IMR-90 (cell line): ENCODE results near the gene HNRNPA3. TPM values are rescaled to one million over a fixed set of nuclear protein-coding genes. Genes with fewer than 3 reads are reported as not detected.

Experiments used
- ATAC-seq: fragments of 200-7000 bp; cut with Tn5 transposase; 2 replicates; pipeline ENCODE4 v1.9.1; 2020; ENCODE audit warnings: low read depth, mild to moderate bottlenecking, moderate library complexity
- BruUV-seq: library from RNA; stranded (reverse); fragments of 400-500 nt; replicated peaks from 2 replicates; lab custom pipeline; 2021; lab: Mats Ljungman, UMichigan
- CTCF ChIA-PET: fragments of 300-600 bp; formaldehyde crosslinking; extraction: SDS; loops from one replicate; lab custom pipeline; 2021; ENCODE audit warnings: antibody characterized with exemption; lab: Yijun Ruan, JAX
- POLR2A ChIA-PET: fragments of 300-600 bp; sonication (Branson Sonifier 250); formaldehyde crosslinking; loops from one replicate; lab custom pipeline; 2022; ENCODE audit warnings: antibody characterized with exemption; ENCODE audit not compliant: unreplicated experiment; lab: Charles Lee
- DNase-seq: peaks from one replicate; pipeline ENCODE4 v3.0.0; 2013
- H2AFZ ChIP-seq: replicated peaks from 2 replicates; pipeline ENCODE3; 2013; ENCODE audit warnings: low read length, mild to moderate bottlenecking; ENCODE audit not compliant: poor library complexity
- H2AK5ac ChIP-seq: 2 replicates; pipeline ENCODE4 v1.6.1; 2013; ENCODE audit warnings: low read depth, low read length, inconsistent platforms
- H2AK9ac ChIP-seq: replicated peaks from 2 replicates; pipeline ENCODE3; 2013; ENCODE audit warnings: mild to moderate bottlenecking, low read depth, low read length, moderate library complexity; ENCODE audit not compliant: poor library complexity
- H2BK120ac ChIP-seq: 2 replicates; pipeline ENCODE4 v1.6.1; 2013; ENCODE audit warnings: low read depth, low read length, inconsistent platforms
- H2BK15ac ChIP-seq: 3 replicates; pipeline ENCODE4 v1.6.1; 2013; ENCODE audit warnings: low read depth, low read length, inconsistent platforms
- H2BK20ac ChIP-seq: 2 replicates; pipeline ENCODE4 v1.6.1; 2013; ENCODE audit warnings: low read depth, mild to moderate bottlenecking, inconsistent platforms, low read length, moderate library complexity
- H2BK5ac ChIP-seq: 2 replicates; pipeline ENCODE4 v1.6.1; 2013; ENCODE audit warnings: mild to moderate bottlenecking, low read depth, low read length, inconsistent platforms; ENCODE audit not compliant: poor library complexity, severe bottlenecking
- H3K14ac ChIP-seq: replicated peaks from 2 replicates; pipeline ENCODE4 v1.6.1; 2013; ENCODE audit warnings: low read depth, low read length, inconsistent platforms
- H3K18ac ChIP-seq: 2 replicates; pipeline ENCODE4 v1.6.1; 2013; ENCODE audit warnings: low read depth, low read length, control low read depth
- H3K23ac ChIP-seq: 2 replicates; pipeline ENCODE4 v1.6.1; 2013; ENCODE audit warnings: low read depth, low read length, inconsistent platforms
- H3K27ac ChIP-seq: 2 replicates; pipeline ENCODE4 v1.5.1; 2013; ENCODE audit warnings: mild to moderate bottlenecking, control low read depth, low read length; ENCODE audit not compliant: insufficient read depth
- H3K27me3 ChIP-seq: 2 replicates; pipeline ENCODE4 v1.6.1; 2013; ENCODE audit warnings: low read length; ENCODE audit not compliant: control insufficient read depth, insufficient read depth
- H3K36me3 ChIP-seq: 2 replicates; pipeline ENCODE4 v1.6.1; 2013; ENCODE audit warnings: low read length, mixed read lengths; ENCODE audit not compliant: control insufficient read depth, insufficient read depth
- H3K4ac ChIP-seq: 2 replicates; pipeline ENCODE4 v1.6.1; 2013; ENCODE audit warnings: low read depth, low read length, inconsistent platforms
- H3K4me1 ChIP-seq: 2 replicates; pipeline ENCODE4 v1.6.1; 2013; ENCODE audit warnings: low read length, mixed read lengths; ENCODE audit not compliant: control insufficient read depth, insufficient read depth
- H3K4me2 ChIP-seq: 2 replicates; pipeline ENCODE4 v1.6.1; 2013; ENCODE audit warnings: low read depth, mild to moderate bottlenecking, control low read depth, low read length, moderate library complexity
- H3K4me3 ChIP-seq: 2 replicates; pipeline ENCODE4 v1.5.1; 2013; ENCODE audit warnings: low read depth, mild to moderate bottlenecking, control low read depth, low read length, moderate library complexity; ENCODE audit not compliant: insufficient read depth
- H3K56ac ChIP-seq: 2 replicates; pipeline ENCODE4 v1.6.1; 2013; ENCODE audit warnings: low read length, inconsistent platforms; ENCODE audit not compliant: insufficient read depth; ENCODE audit errors: extremely low read depth
- H3K79me1 ChIP-seq, 2 experiments: 2 replicates each; pipeline ENCODE4 v1.6.1; 2013; ENCODE audit warnings: low read length in 2 of 2, inconsistent platforms in 1 of 2, low read depth in 1 of 2
- H3K9ac ChIP-seq: 2 replicates; pipeline ENCODE4 v1.6.1; 2013; ENCODE audit warnings: low read depth, low read length, control low read depth
- H3K9me1 ChIP-seq: 2 replicates; pipeline ENCODE4 v1.6.1; 2013; ENCODE audit warnings: low read length, inconsistent platforms; ENCODE audit not compliant: insufficient read depth
- H3K9me3 ChIP-seq: 2 replicates; pipeline ENCODE4 v1.6.1; 2013; ENCODE audit warnings: low read length; ENCODE audit not compliant: control insufficient read depth, insufficient read depth
- H4K20me1 ChIP-seq: 2 replicates; pipeline ENCODE4 v1.6.1; 2013; ENCODE audit warnings: low read length, inconsistent platforms; ENCODE audit not compliant: insufficient read depth
- H4K5ac ChIP-seq: 2 replicates; pipeline ENCODE4 v1.6.1; 2013; ENCODE audit warnings: mild to moderate bottlenecking, low read depth, low read length, control low read depth
- H4K8ac ChIP-seq, 2 experiments: 2 replicates each; pipeline ENCODE4 v1.6.1; 2013; ENCODE audit warnings: low read depth in 2 of 2, low read length in 2 of 2, control low read depth in 1 of 2, inconsistent platforms in 1 of 2
- H4K91ac ChIP-seq: 2 replicates; pipeline ENCODE4 v1.6.1; 2013; ENCODE audit warnings: low read depth, low read length, inconsistent platforms; ENCODE audit not compliant: insufficient read depth
- BHLHE40 ChIP-seq: fragments of 150-350 bp; IDR thresholded peaks from 2 replicates; pipeline ENCODE4 v1.6.1; 2016; ENCODE audit warnings: mild to moderate bottlenecking, low read depth, low read length
- CEBPB ChIP-seq: IDR thresholded peaks from 2 replicates; pipeline ENCODE4 v1.6.1; 2012; ENCODE audit warnings: low read depth, low read length, improper control_type of control experiment
- CHD1 ChIP-seq: IDR thresholded peaks from 2 replicates; pipeline ENCODE4 v1.6.1; 2012; ENCODE audit warnings: low read depth, low read length, improper control_type of control experiment
- CTCF ChIP-seq: conservative IDR thresholded peaks from 2 replicates; pipeline ENCODE4 v1.5.1; 2012; ENCODE audit warnings: mild to moderate bottlenecking, low read depth, low read length, improper control_type of control experiment
- FOS ChIP-seq: fragments of 150-350 bp; IDR thresholded peaks from 2 replicates; pipeline ENCODE4 v1.6.1; 2016; ENCODE audit warnings: low read depth, low read length
- MAFK ChIP-seq: IDR thresholded peaks from 2 replicates; pipeline ENCODE4 v1.6.1; 2012; ENCODE audit warnings: low read depth, low read length, improper control_type of control experiment
- MAZ ChIP-seq: IDR thresholded peaks from 2 replicates; pipeline ENCODE4 v1.6.1; 2012; ENCODE audit warnings: low read depth, mild to moderate bottlenecking, low read length, improper control_type of control experiment, moderate library complexity, borderline replicate concordance
- MXI1 ChIP-seq: IDR thresholded peaks from 2 replicates; pipeline ENCODE4 v1.6.1; 2012; ENCODE audit warnings: low read depth, mild to moderate bottlenecking, low read length, moderate library complexity, borderline replicate concordance
- NFE2L2 ChIP-seq: fragments of 150-350 bp; IDR thresholded peaks from 2 replicates; pipeline ENCODE4 v1.6.1; 2016; ENCODE audit warnings: low read depth, mild to moderate bottlenecking, low read length
- POLR2A ChIP-seq: IDR thresholded peaks from 2 replicates; pipeline ENCODE4 v1.6.1; 2012; ENCODE audit warnings: mild to moderate bottlenecking, low read depth, low read length
- RAD21 ChIP-seq: IDR thresholded peaks from 2 replicates; pipeline ENCODE4 v1.6.1; 2012; ENCODE audit warnings: low read length, improper control_type of control experiment
- RCOR1 ChIP-seq: IDR thresholded peaks from 2 replicates; pipeline ENCODE4 v1.6.1; 2012; ENCODE audit warnings: mild to moderate bottlenecking, low read length, improper control_type of control experiment; ENCODE audit not compliant: insufficient replicate concordance
- RFX5 ChIP-seq: IDR thresholded peaks from 2 replicates; pipeline ENCODE4 v1.8.0; 2012; ENCODE audit warnings: low read depth, mild to moderate bottlenecking, low read length, moderate library complexity
- SMC3 ChIP-seq: fragments of 150-350 bp; IDR thresholded peaks from 2 replicates; pipeline ENCODE4 v1.6.1; 2016; ENCODE audit warnings: low read depth, mild to moderate bottlenecking, antibody characterized with exemption, low read length, moderate library complexity
- WGBS, 2 experiments: methylation state at CpG; one replicate each; pipeline versions ENCODE4 v1.1.5 to v1.1.7; 2013; ENCODE audit warnings: missing lambda C conversion rate in 2 of 2; ENCODE audit not compliant: insufficient read length in 1 of 2; ENCODE audit errors: extremely low coverage in 2 of 2; 5-methylcytosine and 5-hydroxymethylcytosine counted together
- dilution Hi-C: fragments of 300-500 bp; cut with HindIII; formaldehyde crosslinking; loops from one replicate; pipeline ENCODE4 v1.14.3; 2018; ENCODE audit warnings: low sequenced_read_pairs; ENCODE audit not compliant: unreplicated experiment
- in situ Hi-C: fragments of 300-500 bp; cut with MboI; formaldehyde crosslinking; loops from 3 replicates; pipeline ENCODE4 v1.14.3; 2019; ENCODE audit warnings: low sequenced_read_pairs, inconsistent platforms, mixed read lengths
- intact Hi-C: fragments of 100-400 bp; cut with micrococcal nuclease; formaldehyde crosslinking; loops from 2 replicates; pipeline ENCODE4 v1.10.0; 2022
- polyA plus RNA-seq, 3 experiments: library from polyadenylated mRNA; depleted of rRNA; stranded (reverse); fragments of >200 nt; gene quantifications; 2 replicates each; pipeline ENCODE4 v1.2.3, GENCODE V29; 2012; ENCODE audit warnings: low replicate concordance in 1 of 3
- total RNA-seq: library from RNA; depleted of rRNA; stranded (reverse); fragments of >200 nt; gene quantifications from 2 replicates; pipeline ENCODE4 v1.2.3, GENCODE V29; 2012
- TF ChIP-seq, protein P1 (sequence below): fragments of 150-350 bp; IDR thresholded peaks from 2 replicates; pipeline ENCODE4 v1.6.1; 2017; ENCODE audit warnings: mild to moderate bottlenecking, antibody characterized with exemption, low read length, low read depth
- TF ChIP-seq, protein P2 (sequence below): fragments of 150-350 bp; IDR thresholded peaks from 2 replicates; pipeline ENCODE4 v1.6.1; 2016; ENCODE audit warnings: low read depth, mild to moderate bottlenecking, low read length, moderate library complexity, borderline replicate concordance

The HNRNPA3 gene
- total and polyA plus RNA-seq, 2 of the 4 experiments (the other 2 are of a cell fraction): 18.6 to 111 TPM

DNA sequence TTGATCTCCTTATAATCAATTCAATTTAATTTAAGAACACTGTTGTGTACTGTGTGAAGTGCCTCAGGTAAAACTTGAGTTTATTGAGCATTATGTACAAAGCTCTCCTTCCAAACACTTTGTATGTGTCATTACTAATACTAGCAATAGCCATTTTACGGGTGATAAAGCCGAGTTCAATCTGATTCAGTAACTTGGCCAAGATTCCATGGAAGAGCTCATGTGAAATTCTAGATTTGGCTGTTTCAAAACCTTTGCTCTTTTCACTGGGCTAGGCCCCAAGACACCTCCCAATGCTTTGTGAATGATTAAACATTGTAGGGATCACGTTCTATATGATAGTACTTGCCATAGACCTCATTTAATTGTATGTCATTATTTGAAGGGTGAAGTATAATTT lies 60.8 kb downstream of the HNRNPA3 start:
- Histone ChIP-seq H3K9ac (no peak overlapping the region), H3K9me1 (no peaks in the 10 kb centered on the region), H3K18ac (peak overlapping the region; percentile 84; the same call in 1 of the 2 replicates), H2AK5ac (no peak overlapping the region), H3K56ac (no peak overlapping the region), H2BK15ac (no peak overlapping the region), H4K20me1 (no peaks in the 10 kb centered on the region), H3K4me2 (peak overlapping the region; percentile 60; the same call in 1 of the 2 replicates), H3K23ac (no peak overlapping the region), H3K4me1 (peaks cover 7% of the 10 kb centered on the region), H3K14ac (0 out of 2 replicates have a peak overlapping the region, but pooled peaks have one; percentile 16), H2BK120ac (peak overlapping the region; percentile 28), H2BK20ac (peak overlapping the region; percentile 31; the same call in 1 of the 2 replicates), H3K4me3 (no peak overlapping the region), H3K9me3 (no peaks in the 10 kb centered on the region), H3K27ac (no peak overlapping the region), H3K79me1 (no peaks in the 10 kb centered on the region), H2BK5ac (peak overlapping the region; percentile 71), H3K4ac (no peak overlapping the region), H4K8ac (peak overlapping the region in 1 of 2 experiments; percentile 14; a peak in 2 of 4 replicates), H2AFZ (no peak overlapping the region), H4K91ac (no peak overlapping the region), H2AK9ac (no peak overlapping the region), H4K5ac (peak overlapping the region; percentile 66), H3K36me3 (no peaks in the 10 kb centered on the region), H3K27me3 (no peaks in the 10 kb centered on the region)
- ChIA-PET POLR2A (interaction anchor here (1.2 kb wide), 1 partner anchor 10 kb away, joined by 5 read pairs; no protein-coding TSS in a partner anchor), CTCF (interaction anchor here (1.1 to 1.2 kb wide), 2 partner anchors 8 to 70 kb away, joined by 3 to 4 read pairs; no protein-coding TSS in a partner anchor)
- dilution Hi-C loops: no loop called here
- intact Hi-C loops: no loop called here
- TF ChIP-seq CHD1: no peak
- no peak for TF ChIP-seq MXI1
- no peak for TF ChIP-seq SMC3
- TF ChIP-seq RFX5: no peak
- TF ChIP-seq NFE2L2: no peak
- TF ChIP-seq RAD21: no peak
- no peak for TF ChIP-seq MAFK
- TF ChIP-seq CTCF: no peak
- TF ChIP-seq RCOR1: no peak
- no peak for TF ChIP-seq CEBPB
- no peak for TF ChIP-seq MAZ
- no peak for TF ChIP-seq POLR2A
- TF ChIP-seq, protein P1, sequence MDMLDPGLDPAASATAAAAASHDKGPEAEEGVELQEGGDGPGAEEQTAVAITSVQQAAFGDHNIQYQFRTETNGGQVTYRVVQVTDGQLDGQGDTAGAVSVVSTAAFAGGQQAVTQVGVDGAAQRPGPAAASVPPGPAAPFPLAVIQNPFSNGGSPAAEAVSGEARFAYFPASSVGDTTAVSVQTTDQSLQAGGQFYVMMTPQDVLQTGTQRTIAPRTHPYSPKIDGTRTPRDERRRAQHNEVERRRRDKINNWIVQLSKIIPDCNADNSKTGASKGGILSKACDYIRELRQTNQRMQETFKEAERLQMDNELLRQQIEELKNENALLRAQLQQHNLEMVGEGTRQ: no peak
- TF ChIP-seq, protein P2, sequence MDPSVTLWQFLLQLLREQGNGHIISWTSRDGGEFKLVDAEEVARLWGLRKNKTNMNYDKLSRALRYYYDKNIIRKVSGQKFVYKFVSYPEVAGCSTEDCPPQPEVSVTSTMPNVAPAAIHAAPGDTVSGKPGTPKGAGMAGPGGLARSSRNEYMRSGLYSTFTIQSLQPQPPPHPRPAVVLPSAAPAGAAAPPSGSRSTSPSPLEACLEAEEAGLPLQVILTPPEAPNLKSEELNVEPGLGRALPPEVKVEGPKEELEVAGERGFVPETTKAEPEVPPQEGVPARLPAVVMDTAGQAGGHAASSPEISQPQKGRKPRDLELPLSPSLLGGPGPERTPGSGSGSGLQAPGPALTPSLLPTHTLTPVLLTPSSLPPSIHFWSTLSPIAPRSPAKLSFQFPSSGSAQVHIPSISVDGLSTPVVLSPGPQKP: no peak
- no peak for TF ChIP-seq BHLHE40
- TF ChIP-seq FOS: no peak
- no CpG with 5 or more reads among the region's 3 CpGs for WGBS, 2 experiments
- ATAC-seq (no peak), DNase-seq (no peak)
- BruUV-seq: no TSS peak
- in situ Hi-C loops: no loop called here
